Activated CD8-positive, alpha-beta memory T cell treated with anti-CD3 and anti-CD28 coated beads, Interleukin-2, amount 10 ng/mL, durations not matched to agents 7 days and 5 days (primary cell): ENCODE data around the gene CEP350. TPM values are rescaled to one million over a fixed set of nuclear protein-coding genes. Genes with fewer than 3 reads are reported as not detected.

Source experiments
- ATAC-seq: fragments of 150-1000 bp; cut with Tn5 transposase; one replicate; pipeline ENCODE4 v1.10.0; 2021; ENCODE audit warnings: moderate library complexity
- CTCF ChIA-PET: fragments of 350-600 bp; sonication (Branson Sonifier 250); formaldehyde crosslinking; loops from one replicate; lab custom pipeline; 2021; ENCODE audit warnings: antibody characterized with exemption; lab: Charles Lee
- DNase-seq: peaks from one replicate; pipeline ENCODE4 v3.0.0-alpha.2; 2020
- H3K27ac Mint-ChIP-seq: one replicate; pipeline ENCODE4 v1.8.0; 2021; ENCODE audit warnings: mild to moderate bottlenecking, mixed read lengths
- H3K27me3 Mint-ChIP-seq: one replicate; pipeline ENCODE4 v1.8.0; 2021; ENCODE audit warnings: mixed read lengths
- H3K36me3 Mint-ChIP-seq: one replicate; pipeline ENCODE4 v1.8.0; 2021; ENCODE audit warnings: mild to moderate bottlenecking, mixed read lengths
- H3K4me1 Mint-ChIP-seq: one replicate; pipeline ENCODE4 v1.8.0; 2021; ENCODE audit warnings: mixed read lengths
- H3K4me3 Mint-ChIP-seq: one replicate; pipeline ENCODE4 v1.8.0; 2021; ENCODE audit warnings: mild to moderate bottlenecking, moderate library complexity, mixed read lengths
- H3K9me3 Mint-ChIP-seq: one replicate; pipeline ENCODE4 v1.8.0; 2022; ENCODE audit warnings: low read depth, mixed read lengths
- total RNA-seq, 2 experiments: library from RNA; stranded (reverse); gene quantifications; one replicate each; pipeline ENCODE4 v1.2.3, GENCODE V29; 2021

CEP350 gene
- total RNA-seq: 10 to 100 TPM; 50.7 to 61.7 TPM

GRCh38 chr1:179954493-179955286 lies at the start of gene CEP350:
TSS of gene CEP350 (plus strand) at chr1:179954810. CDS start at chr1:179986182, 31,372 bp downstream.
- Mint-ChIP-seq H3K27me3 (no peaks in the 10 kb centered on the region), H3K4me3 (peak within 1 kb of the TSS; percentile 80), H3K9me3 (no peaks in the 10 kb centered on the region), H3K36me3 (no peaks in the 10 kb centered on the region), H3K4me1 (peaks cover 41% of the 10 kb centered on the region), H3K27ac (peak within 1 kb of the TSS; percentile 96)
- CTCF ChIA-PET: interaction anchor here (0.6 to 1.1 kb wide), 4 partner anchors 18 to 101 kb away, joined by 3 to 6 read pairs (median 3); no protein-coding TSS in a partner anchor
- ATAC-seq: peak; percentile 91
- DNase-seq: peak; percentile 99

- CTCF ChIA-PET: interaction anchor here (0.8 to 1.5 kb wide), 3 partner anchors 12 to 268 kb away, joined by 3 to 4 read pairs (median 3); no protein-coding TSS in a partner anchor
Measured at GRCh38 chr1:179910934-179911333, 43.7 kb upstream of the CEP350 start.

GRCh38 chr1:179911812-179912211 lies 42.8 kb upstream of the CEP350 start:
- ATAC-seq (no peak), DNase-seq (no peak)
- Mint-ChIP-seq H3K36me3 (peaks cover 36% of the 10 kb centered on the region), H3K4me3 (no peak overlapping the region), H3K4me1 (peaks cover 3% of the 10 kb centered on the region), H3K27ac (no peak overlapping the region), H3K27me3 (no peaks in the 10 kb centered on the region), H3K9me3 (no peaks in the 10 kb centered on the region)
- CTCF ChIA-PET: interaction anchor here (0.6 to 1.5 kb wide), 3 partner anchors 12 to 257 kb away, joined by 3 to 4 read pairs (median 3); no protein-coding TSS in a partner anchor

More at GRCh38 chr1:179910934-179911333, 43.7 kb upstream of the CEP350 start:
- Mint-ChIP-seq H3K36me3 (peaks cover 35% of the 10 kb centered on the region), H3K27me3 (no peaks in the 10 kb centered on the region), H3K27ac (no peak overlapping the region), H3K4me3 (no peak overlapping the region), H3K4me1 (peaks cover 3% of the 10 kb centered on the region), H3K9me3 (no peaks in the 10 kb centered on the region)
- DNase-seq (no peak), ATAC-seq (no peak)

GRCh38 chr1:179917601-179918429 lies 36.8 kb upstream of the CEP350 start:
- no peak overlapping the region for H3K4me3 Mint-ChIP-seq
- no peaks in the 10 kb centered on the region for H3K27me3 Mint-ChIP-seq
- H3K4me1 Mint-ChIP-seq: peaks cover 15% of the 10 kb centered on the region
- CTCF ChIA-PET: interaction anchor here (1.1 kb wide), 1 partner anchor 152 kb away, joined by 3 read pairs; no protein-coding TSS in a partner anchor
- H3K27ac Mint-ChIP-seq: no peak overlapping the region
- DNase-seq (no peak), ATAC-seq (peak; percentile 36)
- H3K36me3 Mint-ChIP-seq: peaks cover 50% of the 10 kb centered on the region
- no peaks in the 10 kb centered on the region for H3K9me3 Mint-ChIP-seq

GRCh38 chr1:179921472-179921871 lies 33.1 kb upstream of the CEP350 start:
- H3K36me3 Mint-ChIP-seq: peaks cover 34% of the 10 kb centered on the region
- H3K4me3 Mint-ChIP-seq: no peak overlapping the region
- H3K4me1 Mint-ChIP-seq: peaks cover 15% of the 10 kb centered on the region
- H3K27ac Mint-ChIP-seq: no peak overlapping the region
- H3K27me3 Mint-ChIP-seq: no peaks in the 10 kb centered on the region
- no peaks in the 10 kb centered on the region for H3K9me3 Mint-ChIP-seq
- ATAC-seq (no peak), DNase-seq (no peak)
- CTCF ChIA-PET: no interaction called here

- peaks cover 33% of the 10 kb centered on the region for H3K36me3 Mint-ChIP-seq
- CTCF ChIA-PET: no interaction called here
- H3K4me1 Mint-ChIP-seq: peaks cover 14% of the 10 kb centered on the region
- no peak overlapping the region for H3K4me3 Mint-ChIP-seq
- no peaks in the 10 kb centered on the region for H3K27me3 Mint-ChIP-seq
- no peaks in the 10 kb centered on the region for H3K9me3 Mint-ChIP-seq
- ATAC-seq (no peak), DNase-seq (no peak)
- H3K27ac Mint-ChIP-seq: no peak overlapping the region
Measured at GRCh38 chr1:179921981-179922872, 32.4 kb upstream of the CEP350 start.

GRCh38 chr1:179923029-179923428 lies 31.6 kb upstream of the CEP350 start:
- Mint-ChIP-seq H3K27me3 (no peaks in the 10 kb centered on the region), H3K36me3 (peaks cover 25% of the 10 kb centered on the region), H3K27ac (no peak overlapping the region), H3K4me3 (no peak overlapping the region), H3K4me1 (peaks cover 6% of the 10 kb centered on the region), H3K9me3 (no peaks in the 10 kb centered on the region)
- DNase-seq (no peak), ATAC-seq (no peak)
- CTCF ChIA-PET: interaction anchor here (0.6 kb wide), 1 partner anchor 12 kb away, joined by 3 read pairs; no protein-coding TSS in a partner anchor

- Mint-ChIP-seq H3K9me3 (no peaks in the 10 kb centered on the region), H3K27me3 (no peaks in the 10 kb centered on the region), H3K27ac (no peak overlapping the region), H3K4me3 (no peak overlapping the region), H3K36me3 (peaks cover 15% of the 10 kb centered on the region), H3K4me1 (no peaks in the 10 kb centered on the region)
- CTCF ChIA-PET: interaction anchor here (1.2 kb wide), 1 partner anchor 10 kb away, joined by 3 read pairs; no protein-coding TSS in a partner anchor
- no peak for ATAC-seq
- DNase-seq: no peak
Measured at GRCh38 chr1:179924268-179924667, 30.3 kb upstream of the CEP350 start.

GRCh38 chr1:179925302-179925701 lies 29.3 kb upstream of the CEP350 start:
- CTCF ChIA-PET: interaction anchor here (1.0 to 1.7 kb wide), 4 partner anchors 9 to 254 kb away, joined by 3 read pairs; no protein-coding TSS in a partner anchor

GRCh38 chr1:179925922-179926849 lies 28.4 kb upstream of the CEP350 start:
- H3K9me3 Mint-ChIP-seq: no peaks in the 10 kb centered on the region
- CTCF ChIA-PET: interaction anchor here (1.0 to 1.7 kb wide), 4 partner anchors 10 to 253 kb away, joined by 3 read pairs; no protein-coding TSS in a partner anchor
- no peak overlapping the region for H3K27ac Mint-ChIP-seq
- H3K36me3 Mint-ChIP-seq: peaks cover 7% of the 10 kb centered on the region
- H3K27me3 Mint-ChIP-seq: peaks cover 6% of the 10 kb centered on the region
- no peaks in the 10 kb centered on the region for H3K4me1 Mint-ChIP-seq
- no peak for ATAC-seq
- H3K4me3 Mint-ChIP-seq: no peak overlapping the region
- DNase-seq: no peak

More at GRCh38 chr1:179925302-179925701, 29.3 kb upstream of the CEP350 start:
- peaks cover 3% of the 10 kb centered on the region for H3K27me3 Mint-ChIP-seq
- H3K9me3 Mint-ChIP-seq: no peaks in the 10 kb centered on the region
- peaks cover 9% of the 10 kb centered on the region for H3K36me3 Mint-ChIP-seq
- no peaks in the 10 kb centered on the region for H3K4me1 Mint-ChIP-seq
- no peak overlapping the region for H3K4me3 Mint-ChIP-seq
- ATAC-seq: no peak
- no peak for DNase-seq
- H3K27ac Mint-ChIP-seq: no peak overlapping the region

GRCh38 chr1:179926850-179927205 lies 27.8 kb upstream of the CEP350 start:
- H3K27me3 Mint-ChIP-seq: peaks cover 6% of the 10 kb centered on the region
- peaks cover 3% of the 10 kb centered on the region for H3K36me3 Mint-ChIP-seq
- H3K4me3 Mint-ChIP-seq: no peak overlapping the region
- DNase-seq (no peak), ATAC-seq (no peak)
- H3K9me3 Mint-ChIP-seq: no peaks in the 10 kb centered on the region
- H3K27ac Mint-ChIP-seq: no peak overlapping the region
- CTCF ChIA-PET: interaction anchor here (1.7 kb wide), 1 partner anchor 252 kb away, joined by 3 read pairs; no protein-coding TSS in a partner anchor
- no peaks in the 10 kb centered on the region for H3K4me1 Mint-ChIP-seq
